Left lung (tissue), 10 donors: ENCODE measurements around the gene APOBEC4. TPM values are rescaled to one million over a fixed set of nuclear protein-coding genes. Genes with fewer than 3 reads are reported as not detected.

Experiments
- ATAC-seq: fragments of 200-7000 bp; cut with Tn5 transposase; one replicate; pipeline ENCODE4 v1.9.1; 2020; ENCODE audit warnings: moderate library complexity
- DNase-seq, 4 donors: peaks; one replicate each; pipeline ENCODE4 v3.0.0-alpha.2; 2013 to 2020
- H3K27ac ChIP-seq, 2 donors: fragments of 200-600 bp; sonication (generic) in 1 of 2; one replicate each; pipeline versions ENCODE4 v1.5.0 to v1.8.0; 2020 to 2021
- H3K27me3 ChIP-seq, 2 donors: fragments of 200-600 bp; sonication (generic) in 1 of 2; one replicate each; pipeline versions ENCODE4 v1.5.0 to v1.8.0; 2020 to 2021
- H3K36me3 ChIP-seq, 2 donors: fragments of 200-600 bp; sonication (generic) in 1 of 2; one replicate each; pipeline versions ENCODE4 v1.5.0 to v1.8.0; 2020 to 2021
- H3K4me1 ChIP-seq, 2 donors: fragments of 200-600 bp; one replicate each; pipeline ENCODE4 v1.8.0; 2021
- H3K4me3 ChIP-seq, 2 donors: fragments of 200-600 bp; sonication (generic) in 1 of 2; one replicate each; pipeline versions ENCODE4 v1.5.0 to v1.8.0; 2020 to 2021; ENCODE audit warnings: mild to moderate bottlenecking in 1 of 2
- H3K9me3 ChIP-seq, 2 donors: fragments of 200-600 bp; sonication (generic) in 1 of 2; one replicate each; pipeline versions ENCODE4 v1.5.0 to v1.8.0; 2020 to 2021
- intact Hi-C, 2 donors: fragments of 100-400 bp; cut with DNase I; formaldehyde crosslinking; loops; one replicate each; pipeline versions ENCODE4 v1.11.2 to v1.14.2; 2022
- polyA plus RNA-seq, 6 donors: library from polyadenylated mRNA; unstranded; fragments of 120-200 nt; gene quantifications; one replicate each; pipeline ENCODE4 v1.2.1, GENCODE V29; 2013; ENCODE audit not compliant: insufficient read length in 6 of 6
- total RNA-seq, 2 donors: library from RNA; stranded (reverse); fragmentation: NEBNext Ultra II Directional; extraction: Animal tissue kit (Norgen Biotek cat#: 25700); gene quantifications; one replicate each; pipeline ENCODE4 v1.2.1, GENCODE V29; 2021
- TF ChIP-seq, protein P1 (sequence below), 2 donors: fragments of 200-600 bp; sonication (generic) in 1 of 2; IDR thresholded peaks; one replicate each; pipeline versions ENCODE4 v1.5.0 to v1.8.0; 2021; ENCODE audit warnings: antibody characterized with exemption in 2 of 2
- donor health status: DM: no; HTN: yes; CAD: no.
- donor health status: DM: no; HTN: no; CAD: no.

APOBEC4 gene
- total and polyA plus RNA-seq, 8 donors = 0.26 to 2.2 (median 0.98) TPM

DNA sequence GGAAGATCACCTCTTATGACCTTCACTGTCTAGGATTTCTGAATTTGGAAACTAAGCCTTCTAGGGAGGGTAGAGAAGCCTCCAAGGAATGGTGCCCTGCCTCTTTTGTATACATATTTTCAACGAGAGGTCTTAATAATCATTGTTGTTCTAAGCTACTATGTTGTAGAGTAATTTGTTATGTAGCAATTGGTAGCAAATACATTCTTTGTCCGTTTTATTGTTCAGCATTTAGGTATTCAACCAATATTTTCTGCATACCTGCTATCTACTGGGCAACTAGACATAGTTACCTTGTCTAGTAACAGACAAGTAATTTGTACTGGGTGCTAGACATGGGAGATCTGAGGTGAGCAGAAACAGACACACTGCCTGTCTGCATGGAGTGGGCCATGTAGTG, 42.1 kb downstream of the APOBEC4 start:
- no peak overlapping the region for H3K27ac ChIP-seq
- TF ChIP-seq, protein P1, sequence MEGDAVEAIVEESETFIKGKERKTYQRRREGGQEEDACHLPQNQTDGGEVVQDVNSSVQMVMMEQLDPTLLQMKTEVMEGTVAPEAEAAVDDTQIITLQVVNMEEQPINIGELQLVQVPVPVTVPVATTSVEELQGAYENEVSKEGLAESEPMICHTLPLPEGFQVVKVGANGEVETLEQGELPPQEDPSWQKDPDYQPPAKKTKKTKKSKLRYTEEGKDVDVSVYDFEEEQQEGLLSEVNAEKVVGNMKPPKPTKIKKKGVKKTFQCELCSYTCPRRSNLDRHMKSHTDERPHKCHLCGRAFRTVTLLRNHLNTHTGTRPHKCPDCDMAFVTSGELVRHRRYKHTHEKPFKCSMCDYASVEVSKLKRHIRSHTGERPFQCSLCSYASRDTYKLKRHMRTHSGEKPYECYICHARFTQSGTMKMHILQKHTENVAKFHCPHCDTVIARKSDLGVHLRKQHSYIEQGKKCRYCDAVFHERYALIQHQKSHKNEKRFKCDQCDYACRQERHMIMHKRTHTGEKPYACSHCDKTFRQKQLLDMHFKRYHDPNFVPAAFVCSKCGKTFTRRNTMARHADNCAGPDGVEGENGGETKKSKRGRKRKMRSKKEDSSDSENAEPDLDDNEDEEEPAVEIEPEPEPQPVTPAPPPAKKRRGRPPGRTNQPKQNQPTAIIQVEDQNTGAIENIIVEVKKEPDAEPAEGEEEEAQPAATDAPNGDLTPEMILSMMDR (IDR thresholded peaks at IDR 0.05) = no peak

DNA sequence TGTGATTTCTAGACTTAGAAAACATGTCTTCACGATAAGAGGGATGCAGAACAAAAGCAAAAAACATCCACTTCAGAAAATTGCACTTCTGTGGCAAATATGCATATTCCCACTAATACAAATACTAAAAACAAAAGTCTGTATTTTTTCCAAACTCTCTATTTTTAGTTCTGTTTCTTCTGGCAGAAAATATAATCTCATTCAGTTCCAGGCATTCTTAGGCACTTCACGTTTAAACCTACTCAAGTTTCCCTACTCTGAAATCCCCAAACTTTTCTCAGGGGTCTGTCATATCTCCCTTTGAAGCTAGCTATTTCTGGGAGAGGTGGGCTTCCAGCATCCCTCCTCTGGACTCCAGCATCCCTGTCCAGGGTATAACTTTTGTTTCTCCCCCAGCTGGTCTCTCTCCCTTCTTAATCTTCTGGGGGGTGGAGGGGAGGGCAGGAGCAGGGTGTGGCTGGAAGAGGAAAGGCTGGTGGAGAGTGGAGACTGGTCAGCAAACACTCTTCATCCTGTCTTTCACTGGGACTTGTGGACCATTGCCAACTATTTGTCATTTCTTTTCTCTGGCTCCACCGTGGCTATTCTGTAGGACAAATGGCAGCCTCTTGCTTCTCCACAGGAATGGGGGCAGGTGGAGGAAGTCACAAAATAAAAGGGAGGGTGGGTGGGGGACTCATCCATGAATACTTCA, 43.2 kb downstream of the APOBEC4 start:
- TF ChIP-seq, protein P1 (IDR thresholded peaks at IDR 0.05) = no peak
- intact Hi-C loops = no loop called here
- DNase-seq = no peak

More for the DNA sequence above, 42.1 kb downstream of the APOBEC4 start:
- no peak for DNase-seq
- Histone ChIP-seq H3K4me1 (peaks cover 8 to 44% of the 10 kb centered on the region in 2 donors), H3K4me3 (no peak overlapping the region), H3K27me3 (no peaks in the 10 kb centered on the region), H3K9me3 (no peaks in the 10 kb centered on the region), H3K36me3 (no peaks in the 10 kb centered on the region)
- ATAC-seq = no peak
- intact Hi-C loops = no loop called here

DNA sequence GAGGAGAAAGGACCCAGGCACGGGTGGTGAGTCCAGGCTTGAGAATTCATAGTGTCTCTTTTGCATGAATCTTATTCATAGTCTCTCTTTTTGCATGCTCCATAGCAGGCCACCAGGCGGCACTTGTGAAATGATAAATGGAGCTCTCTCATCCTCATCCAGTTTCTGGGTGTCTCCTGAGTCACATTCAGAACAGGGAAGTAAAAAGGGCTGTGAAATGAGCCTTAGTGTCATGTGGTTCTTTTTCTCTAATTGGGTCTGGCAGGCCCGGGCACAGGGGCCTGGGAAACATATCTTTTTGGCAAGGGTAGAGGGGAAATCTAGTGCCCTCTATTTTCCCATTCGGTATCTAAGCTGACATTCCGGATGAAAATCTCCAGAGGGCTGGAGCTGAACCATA, 43.8 kb downstream of the APOBEC4 start:
- TF ChIP-seq, protein P1 (IDR thresholded peaks at IDR 0.05) = peak; percentile 30 to 68
- intact Hi-C loops = no loop called here
- H3K4me1 ChIP-seq = peaks cover 8 to 60% of the 10 kb centered on the region in 2 donors
- H3K9me3 ChIP-seq = no peaks in the 10 kb centered on the region
- DNase-seq (peak in 1 of 4 donors; percentile 69), ATAC-seq (peak; percentile 81)
- H3K36me3 ChIP-seq = no peaks in the 10 kb centered on the region
- H3K27ac ChIP-seq = peak overlapping the region; percentile 33 to 96
- H3K4me3 ChIP-seq = no peak overlapping the region
- no peaks in the 10 kb centered on the region for H3K27me3 ChIP-seq

More for the DNA sequence above, 43.2 kb downstream of the APOBEC4 start:
- no peak overlapping the region for H3K4me3 ChIP-seq
- ATAC-seq = peak; percentile 62
- peaks cover 8 to 55% of the 10 kb centered on the region in 2 donors for H3K4me1 ChIP-seq
- no peaks in the 10 kb centered on the region for H3K27me3 ChIP-seq
- H3K9me3 ChIP-seq = no peaks in the 10 kb centered on the region
- no peaks in the 10 kb centered on the region for H3K36me3 ChIP-seq
- H3K27ac ChIP-seq = peak overlapping the region; percentile 33 to 96

DNA sequence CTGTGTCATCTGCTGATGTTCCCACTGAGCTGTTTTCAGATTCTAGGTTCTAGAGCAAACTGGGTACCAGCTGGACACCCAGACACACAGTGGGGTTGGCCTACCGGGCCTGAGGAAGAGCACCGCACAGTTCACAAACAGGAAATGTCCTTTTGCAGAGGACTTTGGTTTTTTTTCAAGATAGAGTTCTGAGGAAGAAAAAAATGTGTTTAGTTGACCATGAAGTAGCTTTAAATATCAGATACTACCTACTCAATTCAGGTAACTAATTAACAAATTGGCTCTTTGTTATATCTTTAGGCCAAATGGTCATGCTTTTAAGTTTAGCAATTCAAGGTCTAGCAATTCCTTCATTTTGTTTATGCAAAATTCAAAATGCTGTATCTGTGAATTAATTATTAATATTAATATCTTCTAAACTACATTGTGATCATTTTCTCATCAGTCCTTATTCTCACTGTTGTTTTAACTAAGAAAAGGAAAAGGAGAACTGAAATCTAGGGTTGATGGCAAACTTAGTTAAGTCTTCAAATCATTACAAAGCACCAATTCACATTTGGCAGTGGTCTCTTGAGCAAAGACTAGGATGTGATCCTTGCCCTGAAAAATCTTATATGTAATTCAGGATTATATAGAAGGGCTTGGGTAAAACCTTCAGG, 45.7 kb downstream of the APOBEC4 start:
- intact Hi-C loops = no loop called here
- H3K36me3 ChIP-seq = no peaks in the 10 kb centered on the region
- ATAC-seq = no peak
- peaks cover 8 to 78% of the 10 kb centered on the region in 2 donors for H3K4me1 ChIP-seq
- H3K27me3 ChIP-seq = no peaks in the 10 kb centered on the region
- no peaks in the 10 kb centered on the region for H3K9me3 ChIP-seq
- DNase-seq = no peak
- H3K4me3 ChIP-seq = no peak overlapping the region
- TF ChIP-seq, protein P1 (IDR thresholded peaks at IDR 0.05) = no peak
- H3K27ac ChIP-seq = peak overlapping the region in 1 of 2 donors; percentile 96

DNA sequence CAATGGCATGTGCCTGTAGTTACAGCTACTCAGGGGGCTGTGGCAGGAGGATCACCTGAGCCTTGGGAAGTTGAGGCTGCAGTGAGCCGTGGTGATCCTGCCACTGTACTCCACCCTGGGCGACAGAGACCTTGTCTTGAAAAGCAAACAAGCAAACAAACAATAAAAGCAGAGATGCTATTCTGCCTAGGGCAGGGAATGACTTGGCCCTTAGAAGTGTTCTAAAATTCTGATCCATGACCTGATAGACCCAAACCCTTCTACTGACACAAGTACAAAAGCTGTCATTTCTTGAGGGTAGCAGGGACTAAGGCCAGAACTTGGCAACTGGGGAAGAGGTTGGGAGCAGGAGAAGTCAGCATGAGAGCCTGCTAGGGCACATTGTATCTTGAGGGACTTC, 47.2 kb downstream of the APOBEC4 start:
- no peaks in the 10 kb centered on the region for H3K36me3 ChIP-seq
- H3K9me3 ChIP-seq = no peaks in the 10 kb centered on the region
- H3K27ac ChIP-seq = peak overlapping the region; percentile 8 to 96
- DNase-seq = no peak
- peaks cover 8 to 94% of the 10 kb centered on the region in 2 donors for H3K4me1 ChIP-seq
- intact Hi-C loops = no loop called here
- ATAC-seq = no peak
- H3K4me3 ChIP-seq = no peak overlapping the region
- no peaks in the 10 kb centered on the region for H3K27me3 ChIP-seq
- TF ChIP-seq, protein P1 (IDR thresholded peaks at IDR 0.05) = no peak
